ENCODE measurements around the gene BMI1. TPM values are rescaled to one million over a fixed set of nuclear protein-coding genes. Genes with fewer than 3 reads are reported as not detected.

BMI1 gene
- total RNA-seq, 1 experiment from 2014 or later, result 6.8 TPM

GRCh38 chr10:22318772-22319171 is 2.1 kb upstream of the BMI1 start:
- Mint-ChIP-seq H3K9me3 (peaks cover 3 to 4% of the 10 kb centered on the region in 2 experiments; a peak in 3 of 5 replicates), H3K4me1 (peaks cover 29 to 53% of the 10 kb centered on the region in 2 experiments), H3K36me3 (ENCODE audit: insufficient read depth in 1 of 3, low read depth in 3 of 3) (peaks cover 0 to 2% (median 1%) of the 10 kb centered on the region in 3 experiments; a peak in 3 of 7 replicates), H3K27me3 (ENCODE audit: low read depth) (peaks cover 85% of the 10 kb centered on the region), H3K27ac (no peak overlapping the region), H3K4me3 (no peak overlapping the region)
- H2AK5ac ChIP-seq (ENCODE audit: insufficient read length, low read length), result no peak overlapping the region
- no peak overlapping the region for H4K5ac ChIP-seq (ENCODE audit: insufficient read length, low read depth, low read length)
- no peak for DNase-seq
- WGBS (ENCODE audit: extremely low coverage, insufficient read length, low lambda C conversion rate), result no CpG with 5 or more reads among the region's 3 CpGs
- H4K91ac ChIP-seq (ENCODE audit: insufficient read length, low read depth, low read length), result no peak overlapping the region
- no peaks in the 10 kb centered on the region for H3K79me1 ChIP-seq (ENCODE audit: insufficient read depth, low read depth, low read length, poor library complexity, severe bottlenecking)
- no peaks in the 10 kb centered on the region for H3K79me2 ChIP-seq (ENCODE audit: insufficient read depth, low read length)
- H3K9ac ChIP-seq (ENCODE audit: extremely low read depth, insufficient read length, low read length), result no peak overlapping the region
- no peak overlapping the region for H3K4me2 ChIP-seq (ENCODE audit: insufficient read depth, insufficient read length, low read length)
- H3K56ac ChIP-seq (ENCODE audit: insufficient read length, low read depth, low read length), result no peak overlapping the region
- no peak overlapping the region for H2BK5ac ChIP-seq (ENCODE audit: insufficient read length, low read length)
- H3K18ac ChIP-seq (ENCODE audit: insufficient read length, low read depth, low read length), result no peak overlapping the region
- H3K14ac ChIP-seq (ENCODE audit: insufficient read depth, low read length), result no peak overlapping the region
- H2BK120ac ChIP-seq (ENCODE audit: low read depth, low read length, poor library complexity, severe bottlenecking), result no peak overlapping the region
- no peak overlapping the region for H2BK12ac ChIP-seq (ENCODE audit: insufficient read length, low read depth, low read length)
- H3K23me2 ChIP-seq (ENCODE audit: insufficient read length, low read depth, low read length, poor library complexity, severe bottlenecking), result peaks cover 12% of the 10 kb centered on the region
- no peaks in the 10 kb centered on the region for H3K9me3 ChIP-seq (ENCODE audit: control insufficient read depth, low read depth, low read length)
- H2AFZ ChIP-seq (ENCODE audit: low read length), result no peak overlapping the region
- no peak overlapping the region for H2BK15ac ChIP-seq (ENCODE audit: low read depth, low read length)
- no peaks in the 10 kb centered on the region for H4K20me1 ChIP-seq (ENCODE audit: control insufficient read depth, insufficient read depth, insufficient read length)
- H3T11ph ChIP-seq (ENCODE audit: low read length), result no peak overlapping the region
- no peak for TF ChIP-seq CTCF (conservative IDR thresholded peaks at IDR 0.05)
- H3K27me3 ChIP-seq (ENCODE audit: insufficient read depth, low read length), result peaks cover 50% of the 10 kb centered on the region
- no peak overlapping the region for H2BK20ac ChIP-seq (ENCODE audit: low read depth, low read length, poor library complexity, severe bottlenecking)
- no peak overlapping the region for H3K4ac ChIP-seq (ENCODE audit: low read depth, low read length)
- H3K4me1 ChIP-seq (ENCODE audit: insufficient read depth, low read length), result peaks cover 3% of the 10 kb centered on the region; the same call in 1 of the 2 replicates
- no peak overlapping the region for H3K27ac ChIP-seq (ENCODE audit: insufficient read length, low read depth, low read length)
- H4K8ac ChIP-seq (replicated peaks; ENCODE audit: insufficient read length, low read depth, low read length), result no peak overlapping the region
- no peak overlapping the region for H3K23ac ChIP-seq (ENCODE audit: insufficient read length, low read depth, low read length)
